H9 (cell line): ENCODE data around the gene MINPP1. TPM values are rescaled to one million over a fixed set of nuclear protein-coding genes. Genes with fewer than 3 reads are reported as not detected.

Source experiments
- DNase-seq: peaks from one replicate; pipeline ENCODE4 v3.0.0-alpha.2; 2017
- H2AFZ ChIP-seq: one replicate; pipeline ENCODE4 v1.6.1; 2013; ENCODE audit warnings: mild to moderate bottlenecking, low read length, control low read depth, moderate library complexity
- H2AK5ac ChIP-seq: 2 replicates; pipeline ENCODE4 v1.6.1; 2013; ENCODE audit warnings: low read length, control low read depth, mixed read lengths; ENCODE audit not compliant: insufficient read length
- H2BK120ac ChIP-seq: one replicate; pipeline ENCODE4 v1.6.1; 2013; ENCODE audit warnings: low read depth, mild to moderate bottlenecking, low read length, control low read depth, inconsistent platforms; ENCODE audit not compliant: poor library complexity, severe bottlenecking
- H2BK12ac ChIP-seq: 2 replicates; pipeline ENCODE4 v1.6.1; 2013; ENCODE audit warnings: low read length, control low read depth, mixed read lengths, low read depth; ENCODE audit not compliant: insufficient read length
- H2BK15ac ChIP-seq: 2 replicates; pipeline ENCODE4 v1.6.1; 2013; ENCODE audit warnings: low read depth, low read length, control low read depth
- H2BK20ac ChIP-seq: one replicate; pipeline ENCODE4 v1.6.1; 2013; ENCODE audit warnings: low read depth, mild to moderate bottlenecking, low read length, control low read depth, inconsistent platforms; ENCODE audit not compliant: poor library complexity, severe bottlenecking
- H2BK5ac ChIP-seq: 2 replicates; pipeline ENCODE4 v1.6.1; 2013; ENCODE audit warnings: low read length, control low read depth, mixed read lengths; ENCODE audit not compliant: insufficient read length
- H3K14ac ChIP-seq: 2 replicates; pipeline ENCODE4 v1.6.1; 2013; ENCODE audit warnings: low read length, control low read depth; ENCODE audit not compliant: insufficient read depth
- H3K18ac ChIP-seq: 2 replicates; pipeline ENCODE4 v1.6.1; 2013; ENCODE audit warnings: low read depth, mild to moderate bottlenecking, mixed read lengths, low read length, control low read depth; ENCODE audit not compliant: insufficient read length
- H3K23ac ChIP-seq: 2 replicates; pipeline ENCODE4 v1.6.1; 2013; ENCODE audit warnings: low read length, control low read depth, mixed read lengths, low read depth; ENCODE audit not compliant: insufficient read length
- H3K23me2 ChIP-seq: 2 replicates; pipeline ENCODE4 v1.6.1; 2013; ENCODE audit warnings: low read depth, mild to moderate bottlenecking, mixed read lengths, low read length, control low read depth; ENCODE audit not compliant: insufficient read length, poor library complexity, severe bottlenecking
- H3K27ac ChIP-seq: 2 replicates; pipeline ENCODE4 v1.5.1; 2013; ENCODE audit warnings: low read length, control low read depth, mixed read lengths, low read depth; ENCODE audit not compliant: insufficient read length
- H3K27me3 ChIP-seq: 2 replicates; pipeline ENCODE4 v1.6.1; 2013; ENCODE audit warnings: low read length, control low read depth, inconsistent platforms; ENCODE audit not compliant: insufficient read depth
- H3K4ac ChIP-seq: 2 replicates; pipeline ENCODE4 v1.6.1; 2013; ENCODE audit warnings: low read depth, mild to moderate bottlenecking, control low read depth, inconsistent platforms, low read length, moderate library complexity
- H3K4me1 ChIP-seq: 2 replicates; pipeline ENCODE4 v1.6.1; 2013; ENCODE audit warnings: low read length, control low read depth, inconsistent platforms; ENCODE audit not compliant: insufficient read depth
- H3K4me2 ChIP-seq: 2 replicates; pipeline ENCODE4 v1.6.1; 2013; ENCODE audit warnings: low read length, control low read depth, mixed read lengths; ENCODE audit not compliant: insufficient read length, insufficient read depth
- H3K56ac ChIP-seq: 2 replicates; pipeline ENCODE4 v1.6.1; 2013; ENCODE audit warnings: low read depth, mild to moderate bottlenecking, mixed read lengths, low read length, control low read depth; ENCODE audit not compliant: insufficient read length
- H3K79me1 ChIP-seq: 2 replicates; pipeline ENCODE4 v1.6.1; 2013; ENCODE audit warnings: low read depth, mild to moderate bottlenecking, moderate library complexity, low read length, control low read depth, inconsistent platforms; ENCODE audit not compliant: insufficient read depth, poor library complexity, severe bottlenecking
- H3K79me2 ChIP-seq: 2 replicates; pipeline ENCODE4 v1.6.1; 2013; ENCODE audit warnings: low read length, control low read depth, inconsistent platforms; ENCODE audit not compliant: insufficient read depth
- H3K9ac ChIP-seq: 2 replicates; pipeline ENCODE4 v1.6.1; 2013; ENCODE audit warnings: low read length, control low read depth, mixed read lengths; ENCODE audit not compliant: insufficient read length; ENCODE audit errors: extremely low read depth
- H3K9me3 ChIP-seq: one replicate; pipeline ENCODE4 v1.6.1; 2013; ENCODE audit warnings: low read depth, low read length, inconsistent platforms; ENCODE audit not compliant: control insufficient read depth
- H3T11ph ChIP-seq: one replicate; pipeline ENCODE4 v1.6.1; 2013; ENCODE audit warnings: mild to moderate bottlenecking, low read length, control low read depth, inconsistent platforms
- H4K20me1 ChIP-seq: one replicate; pipeline ENCODE4 v1.6.1; 2013; ENCODE audit not compliant: control insufficient read depth, insufficient read length, insufficient read depth
- H4K5ac ChIP-seq: 2 replicates; pipeline ENCODE4 v1.6.1; 2013; ENCODE audit warnings: low read depth, mild to moderate bottlenecking, mixed read lengths, low read length, control low read depth; ENCODE audit not compliant: insufficient read length
- H4K8ac ChIP-seq: replicated peaks from 2 replicates; pipeline ENCODE4 v1.6.1; 2013; ENCODE audit warnings: low read length, control low read depth, mixed read lengths, low read depth; ENCODE audit not compliant: insufficient read length
- H4K91ac ChIP-seq: 2 replicates; pipeline ENCODE4 v1.6.1; 2013; ENCODE audit warnings: low read depth, mild to moderate bottlenecking, moderate library complexity, mixed read lengths, low read length, control low read depth; ENCODE audit not compliant: insufficient read length
- H3K27ac Mint-ChIP-seq, 3 experiments: 2 replicates in 2 of 3; 3 replicates in 1 of 3; pipeline ENCODE4 v1.8.0; 2020 to 2021; ENCODE audit warnings: mixed read lengths in 3 of 3, mild to moderate bottlenecking in 1 of 3, moderate library complexity in 1 of 3
- H3K27me3 Mint-ChIP-seq: 2 replicates; pipeline ENCODE4 v1.8.0; 2021; ENCODE audit warnings: low read depth, mild to moderate bottlenecking, moderate library complexity, mixed read lengths
- H3K36me3 Mint-ChIP-seq, 3 experiments: 2 replicates in 2 of 3; 3 replicates in 1 of 3; pipeline ENCODE4 v1.8.0; 2020 to 2021; ENCODE audit warnings: low read depth in 3 of 3, mixed read lengths in 3 of 3; ENCODE audit not compliant: insufficient read depth in 1 of 3
- H3K4me1 Mint-ChIP-seq, 2 experiments: 2 replicates each; pipeline ENCODE4 v1.8.0; 2020; ENCODE audit warnings: mixed read lengths in 2 of 2
- H3K4me3 Mint-ChIP-seq, 2 experiments: 2 replicates in 1 of 2; 3 replicates in 1 of 2; pipeline ENCODE4 v1.8.0; 2020 to 2021; ENCODE audit warnings: mild to moderate bottlenecking in 2 of 2, mixed read lengths in 2 of 2, moderate library complexity in 1 of 2
- H3K9me3 Mint-ChIP-seq, 2 experiments: 2 replicates in 1 of 2; 3 replicates in 1 of 2; pipeline ENCODE4 v1.8.0; 2020; ENCODE audit warnings: mild to moderate bottlenecking in 2 of 2, mixed read lengths in 2 of 2, moderate library complexity in 1 of 2
- total RNA-seq: library from RNA; stranded (reverse); gene quantifications from 2 replicates; pipeline ENCODE4 v1.2.1, GENCODE V29; 2021
- TF ChIP-seq, protein P1 (sequence below): fragments of 200-600 bp; sonication (generic); conservative IDR thresholded peaks from 3 replicates; pipeline ENCODE4 v1.8.0; 2021; ENCODE audit warnings: antibody characterized with exemption, mild to moderate bottlenecking

The MINPP1 gene
- total RNA-seq, 1 experiment from 2014 or later, result 30.3 TPM

DNA sequence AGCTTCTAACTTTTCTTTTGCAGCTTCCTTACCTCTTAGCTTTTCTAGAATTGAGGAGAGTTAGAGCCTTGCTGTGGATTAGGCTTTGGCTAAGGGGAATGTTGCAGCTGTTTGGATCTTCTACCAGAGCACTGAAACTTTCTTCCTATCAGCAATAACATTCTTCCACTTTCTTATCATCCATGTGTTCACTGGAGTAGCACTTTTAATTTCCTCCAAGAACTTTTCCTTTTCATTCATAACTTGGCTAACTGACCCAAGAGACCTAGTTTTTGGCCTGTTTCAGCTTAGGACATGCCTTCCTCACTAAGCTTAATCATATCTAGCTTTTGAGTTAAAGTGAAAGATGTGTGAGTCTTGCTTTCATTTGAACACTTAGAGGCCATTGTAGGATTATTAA lies 19.6 kb downstream of the MINPP1 start:
- Histone ChIP-seq H3K23me2 (no peaks in the 10 kb centered on the region), H4K20me1 (no peaks in the 10 kb centered on the region), H4K91ac (no peak overlapping the region), H4K5ac (no peak overlapping the region), H3K9ac (no peak overlapping the region), H2AK5ac (no peak overlapping the region), H3T11ph (no peak overlapping the region), H3K9me3 (peaks cover 7% of the 10 kb centered on the region), H2BK15ac (no peak overlapping the region), H3K27me3 (no peaks in the 10 kb centered on the region), H3K23ac (no peak overlapping the region), H3K18ac (no peak overlapping the region), H2BK5ac (no peak overlapping the region), H2BK12ac (no peak overlapping the region), H4K8ac (no peak overlapping the region), H3K4me2 (no peak overlapping the region), H3K79me1 (no peaks in the 10 kb centered on the region), H3K79me2 (no peaks in the 10 kb centered on the region), H2AFZ (no peak overlapping the region), H3K4ac (no peak overlapping the region), H3K4me1 (no peaks in the 10 kb centered on the region), H3K56ac (no peak overlapping the region), H2BK120ac (no peak overlapping the region), H2BK20ac (no peak overlapping the region), H3K27ac (no peak overlapping the region), H3K14ac (no peak overlapping the region)
- H3K27ac Mint-ChIP-seq, result no peak overlapping the region
- no peak overlapping the region for H3K4me3 Mint-ChIP-seq
- TF ChIP-seq, protein P1, sequence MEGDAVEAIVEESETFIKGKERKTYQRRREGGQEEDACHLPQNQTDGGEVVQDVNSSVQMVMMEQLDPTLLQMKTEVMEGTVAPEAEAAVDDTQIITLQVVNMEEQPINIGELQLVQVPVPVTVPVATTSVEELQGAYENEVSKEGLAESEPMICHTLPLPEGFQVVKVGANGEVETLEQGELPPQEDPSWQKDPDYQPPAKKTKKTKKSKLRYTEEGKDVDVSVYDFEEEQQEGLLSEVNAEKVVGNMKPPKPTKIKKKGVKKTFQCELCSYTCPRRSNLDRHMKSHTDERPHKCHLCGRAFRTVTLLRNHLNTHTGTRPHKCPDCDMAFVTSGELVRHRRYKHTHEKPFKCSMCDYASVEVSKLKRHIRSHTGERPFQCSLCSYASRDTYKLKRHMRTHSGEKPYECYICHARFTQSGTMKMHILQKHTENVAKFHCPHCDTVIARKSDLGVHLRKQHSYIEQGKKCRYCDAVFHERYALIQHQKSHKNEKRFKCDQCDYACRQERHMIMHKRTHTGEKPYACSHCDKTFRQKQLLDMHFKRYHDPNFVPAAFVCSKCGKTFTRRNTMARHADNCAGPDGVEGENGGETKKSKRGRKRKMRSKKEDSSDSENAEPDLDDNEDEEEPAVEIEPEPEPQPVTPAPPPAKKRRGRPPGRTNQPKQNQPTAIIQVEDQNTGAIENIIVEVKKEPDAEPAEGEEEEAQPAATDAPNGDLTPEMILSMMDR, result no peak
- no peaks in the 10 kb centered on the region for H3K27me3 Mint-ChIP-seq
- peaks cover 28 to 33% of the 10 kb centered on the region in 2 experiments for H3K9me3 Mint-ChIP-seq
- no peak for DNase-seq
- peaks cover 63 to 73% (median 72%) of the 10 kb centered on the region in 3 experiments for H3K36me3 Mint-ChIP-seq
- no peaks in the 10 kb centered on the region for H3K4me1 Mint-ChIP-seq
